GM18511 (cell line): Measurements from ENCODE around the gene PIEZO1.

Experiments used
- ATAC-seq: cut with Tn5 transposase; IDR thresholded peaks from one replicate; pipeline ENCODE4 v1.9.1; 2021; ENCODE audit warnings: mild to moderate bottlenecking, moderate library complexity; ENCODE audit not compliant: unreplicated experiment

Gene PIEZO1

GRCh38 chr16:88737298-88738150, 47.5 kb downstream of the PIEZO1 start:
- ATAC-seq, result no peak

- ATAC-seq, result no peak
Measured at GRCh38 chr16:88736496-88736895, 48.5 kb downstream of the PIEZO1 start.

DNA sequence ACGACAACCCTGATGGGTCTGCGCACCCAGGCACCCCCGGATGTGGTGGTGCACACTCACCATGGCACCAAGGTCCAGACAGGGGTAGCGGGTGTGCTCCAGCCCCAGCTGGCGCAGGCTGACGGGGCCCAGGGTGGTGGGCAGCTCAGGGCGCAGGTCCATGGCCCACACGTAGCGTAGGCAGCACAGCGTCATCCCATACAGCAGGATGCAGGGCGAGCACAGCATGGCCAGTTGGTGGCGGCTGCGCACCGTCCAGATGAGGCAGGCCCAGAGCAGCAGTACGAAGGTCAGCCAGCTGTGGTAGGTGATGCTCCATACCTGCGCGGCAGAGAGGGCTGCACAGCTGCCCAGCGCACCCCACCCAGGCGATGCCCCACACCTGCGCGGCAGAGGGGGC, 48.9 kb downstream of the PIEZO1 start:
- ATAC-seq, result no peak

GRCh38 chr16:88735616-88736015, 49.4 kb downstream of the PIEZO1 start:
- no peak for ATAC-seq

GRCh38 chr16:88735121-88735520, 49.9 kb downstream of the PIEZO1 start:
- no peak for ATAC-seq

DNA sequence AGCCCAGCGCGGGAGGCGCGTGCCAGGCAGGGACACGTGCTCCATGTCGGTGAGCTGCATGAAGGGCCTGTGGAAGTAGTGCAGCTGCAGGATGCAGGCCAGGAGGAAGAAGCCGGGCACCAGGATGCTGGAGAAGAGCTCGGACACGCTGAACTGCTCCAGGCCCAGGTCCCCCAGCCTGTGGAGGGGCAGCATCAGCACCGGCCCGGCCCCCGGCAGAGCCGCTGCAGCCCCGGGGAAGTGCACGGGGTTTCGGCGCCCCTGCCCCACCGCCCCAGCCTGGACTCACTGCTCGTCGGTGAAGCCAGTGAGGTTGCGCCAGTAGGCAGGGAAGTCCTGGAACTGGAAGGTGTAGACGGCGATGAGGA, 50.7 kb downstream of the PIEZO1 start:
- no peak for ATAC-seq

DNA sequence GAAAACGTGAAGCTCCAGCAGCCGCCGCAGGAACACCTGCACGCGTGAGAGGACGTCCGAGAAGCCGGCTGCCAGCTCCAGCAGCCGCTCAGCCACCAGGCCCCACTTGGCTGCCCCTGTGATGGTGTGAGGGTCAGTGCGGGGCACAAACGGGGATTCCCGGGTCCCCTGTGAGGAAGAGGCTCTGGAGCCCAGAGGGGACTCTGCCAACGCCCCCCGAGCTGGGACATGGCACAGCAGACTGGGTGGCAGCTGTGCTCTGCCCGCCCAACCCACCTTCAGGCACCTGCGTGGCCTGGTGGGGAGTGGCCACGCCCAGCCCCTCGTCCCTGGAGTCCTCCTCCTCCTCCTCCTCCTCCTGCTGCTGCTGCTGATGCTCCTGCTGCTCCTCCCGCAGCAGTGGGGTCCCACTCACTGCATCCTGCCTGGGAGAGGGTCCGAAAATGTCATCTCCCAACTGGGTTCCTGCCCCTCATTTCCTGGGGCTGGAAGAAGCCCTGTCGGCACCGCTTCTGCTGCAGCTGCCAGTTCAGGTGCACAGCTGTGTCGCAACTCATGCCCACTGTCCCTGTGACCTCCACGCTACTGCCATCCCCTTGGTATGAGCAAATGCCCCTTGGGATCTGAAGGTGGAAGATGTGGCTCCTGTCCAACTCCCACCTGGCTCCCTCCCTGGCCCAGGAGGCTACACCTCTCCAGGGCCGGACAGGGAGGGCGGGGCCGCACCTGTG, 51.2 kb downstream of the PIEZO1 start:
- ATAC-seq, result no peak

DNA sequence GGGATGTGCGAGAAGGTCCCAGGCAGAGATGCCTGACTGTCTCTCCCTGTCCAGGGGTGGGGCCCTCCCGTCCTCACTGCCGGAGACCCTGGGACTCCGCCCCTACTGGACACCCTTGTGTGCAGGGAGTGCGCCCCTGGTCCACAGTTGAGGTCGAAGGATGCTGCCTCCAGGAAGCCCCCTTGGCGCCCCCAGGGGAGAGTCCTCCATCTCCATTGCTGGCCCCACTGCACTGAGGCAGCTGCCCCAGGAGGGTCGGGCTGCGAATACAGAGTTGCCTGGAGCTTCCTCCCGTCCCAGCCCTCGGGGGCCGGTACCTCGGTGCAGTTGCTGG, 52.1 kb downstream of the PIEZO1 start:
- no peak for ATAC-seq

DNA sequence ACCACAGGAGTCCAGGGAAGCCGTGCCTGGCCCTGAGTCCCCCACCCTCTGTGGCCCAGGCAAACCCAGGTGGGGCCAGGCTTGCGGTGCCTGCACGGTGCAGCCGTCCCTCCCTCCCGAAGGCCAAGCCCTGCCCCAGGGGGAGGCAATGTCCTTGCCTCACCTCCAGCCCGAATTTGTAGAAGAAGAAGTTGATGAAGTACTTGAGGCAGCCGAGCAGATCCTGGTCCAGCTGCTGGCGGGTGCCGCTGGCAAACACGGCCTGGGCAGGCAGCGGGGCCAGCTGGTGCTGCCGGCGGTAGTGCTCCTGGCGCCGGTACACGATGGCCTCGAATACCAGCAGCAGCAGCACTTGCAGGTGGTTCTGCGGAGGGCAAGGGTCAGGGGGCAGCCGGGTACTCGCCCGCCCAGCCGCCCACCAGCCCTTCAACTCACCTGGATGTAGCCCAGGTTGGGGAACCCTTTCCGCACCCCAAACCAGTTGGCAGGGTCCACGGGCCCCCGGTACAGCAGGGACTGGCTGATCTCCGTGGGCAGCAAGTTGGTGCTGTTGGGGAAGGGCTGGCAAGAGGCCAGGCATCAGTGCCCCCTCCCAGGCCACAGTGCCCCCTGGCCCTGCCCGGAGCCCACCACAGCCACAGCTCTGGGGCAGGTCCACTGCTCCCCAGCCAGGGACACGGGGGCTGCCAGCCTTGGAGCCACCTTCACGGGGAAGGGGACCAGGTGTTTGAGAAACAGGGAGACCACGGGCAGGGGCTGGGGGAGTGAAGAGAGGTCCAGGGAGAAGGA, 52.7 kb downstream of the PIEZO1 start:
- ATAC-seq, result no peak

DNA sequence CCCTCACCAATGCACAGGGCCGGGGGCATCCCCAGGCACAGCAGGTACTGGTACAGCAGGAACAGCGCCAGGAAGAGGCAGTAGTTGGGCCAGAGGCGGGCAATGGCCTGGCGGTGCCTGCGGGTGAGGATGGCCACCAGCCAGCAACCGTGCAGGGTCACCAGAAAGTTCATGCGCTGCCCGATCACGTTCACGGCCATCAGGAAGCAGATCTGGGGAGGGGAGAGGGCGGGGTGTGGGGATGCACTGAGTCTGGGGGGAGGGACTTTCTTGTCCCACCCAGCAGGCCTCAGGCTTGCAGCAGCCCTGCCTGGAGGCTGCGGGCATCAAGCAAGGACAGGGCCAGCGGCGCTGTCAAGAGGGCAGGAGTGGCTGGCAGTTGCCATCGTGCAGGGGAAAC, 53.3 kb downstream of the PIEZO1 start:
- no peak for ATAC-seq

GRCh38 chr16:88730632-88731607, 54.1 kb downstream of the PIEZO1 start:
- ATAC-seq, result no peak

GRCh38 chr16:88727871-88728270, 57.1 kb downstream of the PIEZO1 start:
- ATAC-seq, result no peak

GRCh38 chr16:88726981-88727380, 58.0 kb downstream of the PIEZO1 start:
- no peak for ATAC-seq

- ATAC-seq, result no peak
Measured at GRCh38 chr16:88726408-88726749, 58.6 kb downstream of the PIEZO1 start.

DNA sequence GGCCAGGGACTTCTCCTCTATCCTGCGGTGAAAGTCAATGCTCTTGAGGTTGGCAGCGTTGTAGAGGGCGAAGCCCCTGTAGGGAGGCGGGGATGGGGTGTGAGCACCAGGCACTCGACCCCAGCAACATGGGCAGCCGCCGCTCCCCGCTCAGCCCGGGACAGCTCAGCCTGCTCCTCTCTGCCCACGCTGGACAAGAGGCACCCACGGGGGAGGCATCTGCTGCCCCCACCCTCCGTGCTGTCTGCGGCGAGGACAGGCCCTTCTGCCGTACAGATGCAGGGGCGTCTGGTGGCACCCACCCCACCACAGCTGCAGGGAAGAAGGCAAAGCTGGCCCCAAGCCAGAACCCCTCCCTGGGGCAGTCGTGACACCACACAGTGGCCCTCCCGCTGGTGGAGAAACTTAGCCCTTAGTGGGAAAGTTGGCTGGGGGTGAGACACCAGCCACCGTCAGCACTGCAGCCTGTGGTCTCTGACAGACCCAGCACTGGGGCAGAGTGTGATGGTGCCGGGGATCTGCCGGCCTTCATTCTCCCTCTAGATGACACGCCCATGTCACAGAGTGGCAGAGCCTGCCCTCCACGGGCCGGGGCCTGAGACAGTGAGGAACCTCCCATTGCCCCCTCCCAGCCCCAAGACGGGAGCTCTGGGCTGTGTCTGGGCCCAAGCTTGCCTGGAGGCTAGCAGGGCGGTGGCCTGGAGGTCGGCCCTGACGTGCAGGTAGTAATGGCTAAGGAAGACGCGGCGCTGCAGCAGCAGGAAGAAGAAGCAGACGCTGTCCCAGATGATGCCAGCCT, 59.2 kb downstream of the PIEZO1 start:
- ATAC-seq, result no peak

- no peak for ATAC-seq
Measured at GRCh38 chr16:88724855-88725555, 60.0 kb downstream of the PIEZO1 start.

- ATAC-seq, result no peak
Measured at GRCh38 chr16:88723911-88724310, 61.1 kb downstream of the PIEZO1 start.

GRCh38 chr16:88723507-88723887, 61.5 kb downstream of the PIEZO1 start:
- no peak for ATAC-seq

DNA sequence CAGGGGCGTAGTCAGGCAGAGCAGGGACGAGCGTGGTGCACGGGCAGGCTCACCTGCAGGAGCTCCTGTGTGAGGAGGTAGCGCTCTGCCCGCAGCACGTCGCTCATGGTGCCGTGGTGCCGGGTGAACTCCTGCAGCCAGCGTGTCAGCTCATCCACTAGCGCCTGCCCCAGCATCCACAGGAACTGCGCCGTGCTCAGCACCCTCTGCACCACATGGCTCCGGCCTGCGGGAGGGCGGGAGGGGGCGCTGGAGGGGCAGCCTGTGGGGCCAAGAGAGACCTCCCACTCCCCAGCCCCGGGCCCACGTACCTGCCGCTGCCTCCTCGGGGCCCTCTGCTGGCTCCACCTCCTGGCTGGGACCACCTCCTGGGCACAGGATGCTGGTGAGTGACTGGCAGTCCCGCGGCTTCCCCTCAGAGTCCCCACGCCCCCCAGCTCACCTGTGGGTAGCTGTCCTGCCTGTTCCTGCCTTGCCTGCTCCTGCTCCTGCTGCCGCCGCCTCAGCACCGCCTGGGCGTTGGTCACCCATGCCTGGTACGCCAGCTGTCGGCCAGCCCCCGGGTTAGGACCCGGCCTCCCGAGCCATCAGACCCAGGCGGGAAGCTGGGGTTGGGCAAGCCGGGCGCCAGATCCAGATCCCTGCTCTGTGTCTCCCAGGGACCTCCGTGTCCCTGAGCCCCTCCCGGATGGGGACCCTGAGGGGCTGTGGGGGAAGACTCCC, 62.1 kb downstream of the PIEZO1 start:
- no peak for ATAC-seq
